ENCODE measurements around the gene PDCD2. TPM values are rescaled to one million over a fixed set of nuclear protein-coding genes. Genes with fewer than 3 reads are reported as not detected.
"Not testable (repeated sequence)": the region's sequence is repeated elsewhere in the genome, so short reads cannot be mapped to it uniquely, and the experiment has no call there.

PDCD2 gene
- total RNA-seq, 2 donors from 2014 or later = 50.1 to 71.1 TPM

- TF ChIP-seq CTCF (IDR thresholded peaks at IDR 0.05) = no peak
- H3K9me3 ChIP-seq = no peaks in the 10 kb centered on the region
- peaks cover 34% of the 10 kb centered on the region for H3K36me3 ChIP-seq
- no peak overlapping the region for H3K27ac ChIP-seq
- H3K4me3 ChIP-seq = no peak overlapping the region
- no peaks in the 10 kb centered on the region for H3K4me1 ChIP-seq (ENCODE audit: control insufficient read depth in 1 of 2, low read depth in 2 of 2)
- ATAC-seq (ENCODE audit: insufficient number of reproducible peaks, low FRiP score, low read depth) (no peak), DNase-seq (ENCODE audit: low spot score) (no peak)
- H3K27me3 ChIP-seq (replicated peaks; ENCODE audit: insufficient read depth) = no peaks in the 10 kb centered on the region
Observed at GRCh38 chr6:170532867-170533488, 51.5 kb downstream of the PDCD2 start.

GRCh38 chr6:170529839-170530469 is 54.5 kb downstream of the PDCD2 start:
- no peak overlapping the region for H3K4me3 ChIP-seq
- H3K4me1 ChIP-seq (ENCODE audit: control insufficient read depth in 1 of 2, low read depth in 2 of 2) = no peaks in the 10 kb centered on the region
- peaks cover 15% of the 10 kb centered on the region for H3K36me3 ChIP-seq
- no peaks in the 10 kb centered on the region for H3K27me3 ChIP-seq (replicated peaks; ENCODE audit: insufficient read depth)
- ATAC-seq (ENCODE audit: insufficient number of reproducible peaks, low FRiP score, low read depth) (peak; percentile 79), DNase-seq (ENCODE audit: low spot score) (no peak)
- no peak overlapping the region for H3K27ac ChIP-seq
- TF ChIP-seq CTCF (IDR thresholded peaks at IDR 0.05) = peak; percentile 81
- H3K9me3 ChIP-seq = no peaks in the 10 kb centered on the region

GRCh38 chr6:170527995-170528394 is 56.4 kb downstream of the PDCD2 start:
- H3K4me1 ChIP-seq (ENCODE audit: control insufficient read depth in 1 of 2, low read depth in 2 of 2); H3K4me3 ChIP-seq; H3K27me3 ChIP-seq (replicated peaks; ENCODE audit: insufficient read depth); ATAC-seq (ENCODE audit: insufficient number of reproducible peaks, low FRiP score, low read depth); DNase-seq (ENCODE audit: low spot score); H3K27ac ChIP-seq; H3K9me3 ChIP-seq; H3K36me3 ChIP-seq: not testable (repeated sequence)

- TF ChIP-seq CTCF (IDR thresholded peaks at IDR 0.05) = no peak
- no peaks in the 10 kb centered on the region for H3K4me1 ChIP-seq (ENCODE audit: control insufficient read depth in 1 of 2, low read depth in 2 of 2)
- no peaks in the 10 kb centered on the region for H3K36me3 ChIP-seq
- no peaks in the 10 kb centered on the region for H3K9me3 ChIP-seq
- no peak overlapping the region for H3K4me3 ChIP-seq
- no peaks in the 10 kb centered on the region for H3K27me3 ChIP-seq (replicated peaks; ENCODE audit: insufficient read depth)
- DNase-seq (ENCODE audit: low spot score) (no peak), ATAC-seq (ENCODE audit: insufficient number of reproducible peaks, low FRiP score, low read depth) (no peak)
- H3K27ac ChIP-seq = no peak overlapping the region
Observed at GRCh38 chr6:170525795-170526194, 58.6 kb downstream of the PDCD2 start.

Other genes with a start within 250 kb of the PDCD2 start
- 100 to 1,000 TPM; 143 to 159 TPM for gene PSMB1, start 31.3 kb downstream of the PDCD2 start, total RNA-seq
- gene TBP, start 30.3 kb downstream of the PDCD2 start, total RNA-seq = 10 to 100 TPM in 1 of 2 donors, 1 to 10 TPM in 1; 8.0 to 16.6 TPM

All from thoracic aorta (tissue), 2 donors.